HG02885 (cell line): ENCODE data around the gene RSRC1.
A peak's percentile ranks its signal among the peaks of the same experiment; 100 is the strongest.
"Not testable (repeated sequence)": the region's sequence is repeated elsewhere in the genome, so short reads cannot be mapped to it uniquely, and the experiment has no call there.

Source experiments
- ATAC-seq: cut with Tn5 transposase; IDR thresholded peaks from one replicate; pipeline ENCODE4 v1.9.1; 2021; ENCODE audit warnings: mild to moderate bottlenecking; ENCODE audit not compliant: unreplicated experiment, poor library complexity

Gene RSRC1

GRCh38 chr3:158210067-158210466 lies 100.2 kb downstream of the RSRC1 start:
- ATAC-seq: no peak

GRCh38 chr3:158213461-158213860 lies 103.6 kb downstream of the RSRC1 start:
- no peak for ATAC-seq

- no peak for ATAC-seq
Measured at GRCh38 chr3:158217992-158218391, 108.1 kb downstream of the RSRC1 start.

- ATAC-seq: no peak
Measured at GRCh38 chr3:158220575-158220974, 110.7 kb downstream of the RSRC1 start.

- no peak for ATAC-seq
Measured at GRCh38 chr3:158221426-158221825, 111.5 kb downstream of the RSRC1 start.

GRCh38 chr3:158226429-158226828 lies 116.5 kb downstream of the RSRC1 start:
- no peak for ATAC-seq

GRCh38 chr3:158228942-158229341 lies 119.1 kb downstream of the RSRC1 start:
- ATAC-seq: not testable (repeated sequence)

- ATAC-seq: no peak
Measured at GRCh38 chr3:158233791-158234190, 123.9 kb downstream of the RSRC1 start.

- ATAC-seq: no peak
Measured at GRCh38 chr3:158244274-158244673, 134.4 kb downstream of the RSRC1 start.

GRCh38 chr3:158247288-158247687 lies 137.4 kb downstream of the RSRC1 start:
- ATAC-seq: no peak

GRCh38 chr3:158248261-158248660 lies 138.4 kb downstream of the RSRC1 start:
- peak; percentile 43 for ATAC-seq

- peak; percentile 63 for ATAC-seq
Measured at GRCh38 chr3:158249183-158249582, 139.3 kb downstream of the RSRC1 start.

- no peak for ATAC-seq
Measured at GRCh38 chr3:158258619-158259018, 148.7 kb downstream of the RSRC1 start.

GRCh38 chr3:158260392-158260791 lies 150.5 kb downstream of the RSRC1 start:
- ATAC-seq: no peak

GRCh38 chr3:158261371-158261991 lies 151.6 kb downstream of the RSRC1 start:
- no peak for ATAC-seq

GRCh38 chr3:158264894-158265293 lies 155.0 kb downstream of the RSRC1 start:
- no peak for ATAC-seq

GRCh38 chr3:158267015-158267414 lies 157.1 kb downstream of the RSRC1 start:
- no peak for ATAC-seq

GRCh38 chr3:158269942-158270341 lies 160.1 kb downstream of the RSRC1 start:
- ATAC-seq: no peak

GRCh38 chr3:158272081-158272480 lies 162.2 kb downstream of the RSRC1 start:
- ATAC-seq: no peak

GRCh38 chr3:158273656-158274055 lies 163.8 kb downstream of the RSRC1 start:
- ATAC-seq: no peak

- no peak for ATAC-seq
Measured at GRCh38 chr3:158278187-158278586, 168.3 kb downstream of the RSRC1 start.

- peak; percentile 38 for ATAC-seq
Measured at GRCh38 chr3:158279609-158280008, 169.7 kb downstream of the RSRC1 start.

GRCh38 chr3:158295771-158296170 lies 185.9 kb downstream of the RSRC1 start:
- ATAC-seq: no peak
